Glutamatergic neuron (in vitro differentiated cells): ENCODE results near the gene PLCL2. TPM values are rescaled to one million over a fixed set of nuclear protein-coding genes. Genes with fewer than 3 reads are reported as not detected.

Experiments
- DNase-seq: peaks from one replicate; pipeline ENCODE4 v3.0.0; 2022
- H3K27ac Mint-ChIP-seq: one replicate; pipeline ENCODE4 v1.8.0; 2020; ENCODE audit warnings: mild to moderate bottlenecking, mixed read lengths, inconsistent platforms; ENCODE audit not compliant: unreplicated experiment
- H3K27me3 Mint-ChIP-seq: one replicate; pipeline ENCODE4 v1.8.0; 2020; ENCODE audit warnings: mild to moderate bottlenecking, moderate library complexity, mixed read lengths, inconsistent platforms; ENCODE audit not compliant: unreplicated experiment
- H3K36me3 Mint-ChIP-seq: one replicate; pipeline ENCODE4 v1.8.0; 2020; ENCODE audit warnings: mild to moderate bottlenecking, mixed read lengths, inconsistent platforms; ENCODE audit not compliant: unreplicated experiment
- H3K4me1 Mint-ChIP-seq: one replicate; pipeline ENCODE4 v1.8.0; 2020; ENCODE audit warnings: mild to moderate bottlenecking, low read depth, mixed read lengths, inconsistent platforms; ENCODE audit not compliant: unreplicated experiment
- H3K4me3 Mint-ChIP-seq: one replicate; pipeline ENCODE4 v1.8.0; 2020; ENCODE audit warnings: mild to moderate bottlenecking, mixed read lengths, inconsistent platforms; ENCODE audit not compliant: unreplicated experiment
- H3K9me3 Mint-ChIP-seq: one replicate; pipeline ENCODE4 v1.8.0; 2020; ENCODE audit warnings: mild to moderate bottlenecking, moderate library complexity, mixed read lengths, inconsistent platforms; ENCODE audit not compliant: unreplicated experiment
- CTCF ChIP-seq: fragments of 200-600 bp; sonication (generic); IDR thresholded peaks from one replicate; pipeline ENCODE4 v1.5.0; 2021; ENCODE audit not compliant: partially characterized antibody, unreplicated experiment
- total RNA-seq: library from RNA; stranded (reverse); fragmentation: NEBNext Ultra II Directional; extraction: Animal tissue kit (Norgen Biotek cat#: 25700); gene quantifications from one replicate; pipeline ENCODE4 v1.2.1, GENCODE V29; 2021; ENCODE audit not compliant: unreplicated experiment

Gene PLCL2
- total RNA-seq, 1 donor from 2014 or later: 71.1 TPM

GRCh38 chr3:17030438-17030837, 145.7 kb downstream of the PLCL2 start:
- H3K27ac Mint-ChIP-seq: no peak overlapping the region
- DNase-seq: no peak
- TF ChIP-seq CTCF: no peak
- no peaks in the 10 kb centered on the region for H3K36me3 Mint-ChIP-seq
- H3K9me3 Mint-ChIP-seq: peaks cover 3% of the 10 kb centered on the region
- peaks cover 13% of the 10 kb centered on the region for H3K4me1 Mint-ChIP-seq
- H3K4me3 Mint-ChIP-seq: no peak overlapping the region
- no peaks in the 10 kb centered on the region for H3K27me3 Mint-ChIP-seq

- no peak for TF ChIP-seq CTCF
- H3K36me3 Mint-ChIP-seq: no peaks in the 10 kb centered on the region
- H3K27me3 Mint-ChIP-seq: no peaks in the 10 kb centered on the region
- H3K4me3 Mint-ChIP-seq: no peak overlapping the region
- no peak for DNase-seq
- no peak overlapping the region for H3K27ac Mint-ChIP-seq
- H3K9me3 Mint-ChIP-seq: peaks cover 3% of the 10 kb centered on the region
- peaks cover 9% of the 10 kb centered on the region for H3K4me1 Mint-ChIP-seq
Observed at GRCh38 chr3:17030956-17031652, 146.3 kb downstream of the PLCL2 start.

GRCh38 chr3:17032407-17033034, 147.8 kb downstream of the PLCL2 start:
- H3K36me3 Mint-ChIP-seq: no peaks in the 10 kb centered on the region
- TF ChIP-seq CTCF: peak; percentile 75
- H3K27me3 Mint-ChIP-seq: no peaks in the 10 kb centered on the region
- no peak for DNase-seq
- peak overlapping the region; percentile 7 for H3K27ac Mint-ChIP-seq
- peaks cover 3% of the 10 kb centered on the region for H3K9me3 Mint-ChIP-seq
- H3K4me1 Mint-ChIP-seq: peaks cover 9% of the 10 kb centered on the region
- H3K4me3 Mint-ChIP-seq: no peak overlapping the region

- Mint-ChIP-seq H3K27me3 (no peaks in the 10 kb centered on the region), H3K4me3 (no peak overlapping the region), H3K36me3 (no peaks in the 10 kb centered on the region), H3K9me3 (peaks cover 3% of the 10 kb centered on the region), H3K27ac (no peak overlapping the region), H3K4me1 (peaks cover 9% of the 10 kb centered on the region)
- no peak for DNase-seq
- TF ChIP-seq CTCF: no peak
Observed at GRCh38 chr3:17033516-17034168, 148.9 kb downstream of the PLCL2 start.

- Mint-ChIP-seq H3K36me3 (no peaks in the 10 kb centered on the region), H3K4me1 (peaks cover 9% of the 10 kb centered on the region), H3K27me3 (no peaks in the 10 kb centered on the region), H3K4me3 (no peak overlapping the region), H3K9me3 (no peaks in the 10 kb centered on the region), H3K27ac (no peak overlapping the region)
- no peak for TF ChIP-seq CTCF
- no peak for DNase-seq
Observed at GRCh38 chr3:17035033-17035432, 150.3 kb downstream of the PLCL2 start.
